GM23338 (cell line): ENCODE data around the gene PPP1R36. TPM values are rescaled to one million over a fixed set of nuclear protein-coding genes. Genes with fewer than 3 reads are reported as not detected.

Source experiments
- ATAC-seq: fragments of 200-7000 bp; cut with Tn5 transposase; 3 replicates; pipeline ENCODE4 v1.9.1; 2020
- DNase-seq: peaks from one replicate; pipeline ENCODE4 v3.0.0-alpha.2; 2015; ENCODE audit warnings: low spot score
- H2AFZ ChIP-seq: fragments of 200-600 bp; sonication (generic); 2 replicates; pipeline ENCODE4 v1.8.0; 2016; ENCODE audit warnings: antibody characterized with exemption, mild to moderate bottlenecking, moderate library complexity
- H3F3A ChIP-seq: fragments of 200-600 bp; sonication (generic); replicated peaks from 2 replicates; pipeline ENCODE4 v1.8.0; 2017; ENCODE audit warnings: antibody characterized with exemption, mixed run types, low read depth
- H3K27ac ChIP-seq: fragments of 200-600 bp; sonication (generic); 2 replicates; pipeline ENCODE4 v1.6.1; 2016; ENCODE audit warnings: low read depth
- H3K27me3 ChIP-seq: fragments of 200-600 bp; sonication (generic); 2 replicates; pipeline ENCODE4 v1.8.0; 2016; ENCODE audit warnings: mild to moderate bottlenecking, mixed run types, moderate library complexity; ENCODE audit not compliant: insufficient read depth
- H3K36me3 ChIP-seq: fragments of 200-600 bp; sonication (generic); 2 replicates; pipeline ENCODE4 v1.8.0; 2016; ENCODE audit warnings: mild to moderate bottlenecking; ENCODE audit not compliant: insufficient read depth
- H3K4me1 ChIP-seq: fragments of 200-600 bp; sonication (generic); 2 replicates; pipeline ENCODE4 v1.8.0; 2016; ENCODE audit warnings: mild to moderate bottlenecking, moderate library complexity; ENCODE audit not compliant: insufficient read depth
- H3K4me2 ChIP-seq: fragments of 200-600 bp; sonication (generic); 2 replicates; pipeline ENCODE4 v1.7.1; 2017; ENCODE audit warnings: mixed run types
- H3K4me3 ChIP-seq: fragments of 200-600 bp; sonication (generic); 2 replicates; pipeline ENCODE4 v1.6.1; 2016; ENCODE audit warnings: mixed run types
- H3K79me2 ChIP-seq: fragments of 200-600 bp; sonication (generic); replicated peaks from 2 replicates; pipeline ENCODE4 v1.8.0; 2017; ENCODE audit warnings: mild to moderate bottlenecking; ENCODE audit not compliant: insufficient read depth
- H3K9me2 ChIP-seq: fragments of 200-600 bp; sonication (generic); 2 replicates; pipeline ENCODE4 v1.8.0; 2017; ENCODE audit not compliant: insufficient read depth
- H4K20me1 ChIP-seq: fragments of 200-600 bp; sonication (generic); replicated peaks from 2 replicates; pipeline ENCODE4 v1.8.0; 2017; ENCODE audit warnings: mild to moderate bottlenecking; ENCODE audit not compliant: insufficient read depth
- H3K27ac Mint-ChIP-seq: 2 replicates; pipeline ENCODE4 v1.8.0; 2020; ENCODE audit warnings: inconsistent platforms, mild to moderate bottlenecking, moderate library complexity, mixed read lengths
- H3K27me3 Mint-ChIP-seq: 3 replicates; pipeline ENCODE4 v1.8.0; 2022; ENCODE audit warnings: low read depth, mild to moderate bottlenecking, moderate library complexity, mixed read lengths, inconsistent platforms; ENCODE audit not compliant: insufficient read depth, poor library complexity
- H3K36me3 Mint-ChIP-seq: 3 replicates; pipeline ENCODE4 v1.8.0; 2021; ENCODE audit warnings: low read depth, mild to moderate bottlenecking, inconsistent platforms, moderate library complexity, mixed read lengths
- H3K4me1 Mint-ChIP-seq: 3 replicates; pipeline ENCODE4 v1.8.0; 2020; ENCODE audit warnings: mild to moderate bottlenecking, inconsistent platforms, mixed read lengths
- H3K4me3 Mint-ChIP-seq: 3 replicates; pipeline ENCODE4 v1.8.0; 2021; ENCODE audit warnings: moderate library complexity, mild to moderate bottlenecking, inconsistent platforms, mixed read lengths
- H3K9me3 Mint-ChIP-seq: 3 replicates; pipeline ENCODE4 v1.8.0; 2020; ENCODE audit warnings: moderate library complexity, mild to moderate bottlenecking, inconsistent platforms, mixed read lengths
- EZH2 ChIP-seq: fragments of 200-600 bp; sonication (generic); IDR thresholded peaks from one replicate; pipeline ENCODE4 v1.8.0; 2017; ENCODE audit warnings: antibody characterized with exemption, mild to moderate bottlenecking, low read depth; ENCODE audit not compliant: unreplicated experiment
- NANOG ChIP-seq: IDR thresholded peaks from 2 replicates; pipeline ENCODE4 v1.6.1; 2016; ENCODE audit warnings: antibody characterized with exemption, borderline replicate concordance
- STAT1 ChIP-seq: IDR thresholded peaks from one replicate; pipeline ENCODE4 v1.6.1; 2016; ENCODE audit warnings: antibody characterized with exemption; ENCODE audit not compliant: unreplicated experiment
- ZNF331 ChIP-seq: fragments of 250-450 bp; sonication (Bioruptor Pico); IDR thresholded peaks from 2 replicates; pipeline ENCODE4 v1.5.0; 2020; ENCODE audit warnings: low read depth, mild to moderate bottlenecking, moderate library complexity
- polyA plus RNA-seq: library from polyadenylated mRNA; unstranded; fragments of >200 nt; fragmentation: Nextera tagmentation; extraction: Ambion mirVana; gene quantifications from 2 replicates; pipeline ENCODE4 v1.2.1, GENCODE V29; 2016
- total RNA-seq: library from RNA; depleted of rRNA; stranded (reverse); fragments of >200 nt; shearing (Covaris generic); gene quantifications from 2 replicates; pipeline ENCODE4 v1.2.3, GENCODE V29; 2014
- TF ChIP-seq, protein P1 (sequence below): IDR thresholded peaks from 2 replicates; pipeline ENCODE4 v1.6.1; 2016; ENCODE audit warnings: antibody characterized with exemption
- TF ChIP-seq, protein P2 (sequence below): fragments of 250-450 bp; sonication (Bioruptor Pico); IDR thresholded peaks from 2 replicates; pipeline ENCODE4 v1.5.0; 2020; ENCODE audit warnings: mild to moderate bottlenecking, moderate library complexity
- TF ChIP-seq, protein P3 (sequence below), 2 experiments: fragments of 200-600 bp in 1 of 2; sonication (generic) in 1 of 2; conservative IDR thresholded peaks; 2 replicates each; pipeline versions ENCODE4 v1.5.1 to v1.6.1; 2016 to 2017; ENCODE audit warnings: antibody characterized with exemption in 2 of 2, low read depth in 2 of 2, mild to moderate bottlenecking in 2 of 2, moderate library complexity in 1 of 2

Gene PPP1R36
- total and polyA plus RNA-seq, 2 experiments from 2014 or later = 0.42 to 1.4 TPM

DNA sequence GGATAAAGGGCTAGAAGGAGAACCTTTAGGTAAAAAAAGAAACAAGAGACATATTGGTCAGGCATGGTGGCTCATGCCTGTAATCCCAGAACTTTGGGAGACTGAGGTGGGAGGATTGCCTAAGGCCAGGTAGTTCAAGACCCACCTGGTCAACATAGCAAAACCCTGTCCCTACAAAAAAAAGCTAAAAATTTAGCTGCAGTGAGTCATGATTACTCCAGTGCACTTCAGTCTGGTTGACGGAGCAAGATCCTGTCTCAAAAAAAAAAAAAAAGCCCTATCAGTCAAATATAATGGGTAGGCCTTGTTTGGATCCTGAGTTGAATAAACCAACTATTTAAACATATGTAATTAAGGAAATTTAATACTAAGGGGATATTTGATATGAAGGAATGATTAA is 54.2 kb downstream of the PPP1R36 start:
- Histone ChIP-seq H3K9me2 (no peaks in the 10 kb centered on the region), H3K4me1 (no peaks in the 10 kb centered on the region), H3F3A (no peaks in the 10 kb centered on the region), H3K4me2 (no peak overlapping the region), H3K79me2 (no peaks in the 10 kb centered on the region), H3K27ac (no peak overlapping the region), H3K4me3 (no peak overlapping the region), H4K20me1 (no peaks in the 10 kb centered on the region), H3K27me3 (no peaks in the 10 kb centered on the region), H2AFZ (no peak overlapping the region), H3K36me3 (no peaks in the 10 kb centered on the region)
- Mint-ChIP-seq H3K27me3 (peaks cover 6% of the 10 kb centered on the region), H3K36me3 (no peaks in the 10 kb centered on the region), H3K27ac (no peak overlapping the region), H3K4me3 (no peak overlapping the region), H3K4me1 (peaks cover 6% of the 10 kb centered on the region; the same call in 1 of the 3 replicates), H3K9me3 (no peaks in the 10 kb centered on the region)
- TF ChIP-seq ZNF331 (no peak), STAT1 (no peak)
- TF ChIP-seq, protein P1, sequence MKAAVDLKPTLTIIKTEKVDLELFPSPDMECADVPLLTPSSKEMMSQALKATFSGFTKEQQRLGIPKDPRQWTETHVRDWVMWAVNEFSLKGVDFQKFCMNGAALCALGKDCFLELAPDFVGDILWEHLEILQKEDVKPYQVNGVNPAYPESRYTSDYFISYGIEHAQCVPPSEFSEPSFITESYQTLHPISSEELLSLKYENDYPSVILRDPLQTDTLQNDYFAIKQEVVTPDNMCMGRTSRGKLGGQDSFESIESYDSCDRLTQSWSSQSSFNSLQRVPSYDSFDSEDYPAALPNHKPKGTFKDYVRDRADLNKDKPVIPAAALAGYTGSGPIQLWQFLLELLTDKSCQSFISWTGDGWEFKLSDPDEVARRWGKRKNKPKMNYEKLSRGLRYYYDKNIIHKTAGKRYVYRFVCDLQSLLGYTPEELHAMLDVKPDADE = no peak
- TF ChIP-seq, protein P2, sequence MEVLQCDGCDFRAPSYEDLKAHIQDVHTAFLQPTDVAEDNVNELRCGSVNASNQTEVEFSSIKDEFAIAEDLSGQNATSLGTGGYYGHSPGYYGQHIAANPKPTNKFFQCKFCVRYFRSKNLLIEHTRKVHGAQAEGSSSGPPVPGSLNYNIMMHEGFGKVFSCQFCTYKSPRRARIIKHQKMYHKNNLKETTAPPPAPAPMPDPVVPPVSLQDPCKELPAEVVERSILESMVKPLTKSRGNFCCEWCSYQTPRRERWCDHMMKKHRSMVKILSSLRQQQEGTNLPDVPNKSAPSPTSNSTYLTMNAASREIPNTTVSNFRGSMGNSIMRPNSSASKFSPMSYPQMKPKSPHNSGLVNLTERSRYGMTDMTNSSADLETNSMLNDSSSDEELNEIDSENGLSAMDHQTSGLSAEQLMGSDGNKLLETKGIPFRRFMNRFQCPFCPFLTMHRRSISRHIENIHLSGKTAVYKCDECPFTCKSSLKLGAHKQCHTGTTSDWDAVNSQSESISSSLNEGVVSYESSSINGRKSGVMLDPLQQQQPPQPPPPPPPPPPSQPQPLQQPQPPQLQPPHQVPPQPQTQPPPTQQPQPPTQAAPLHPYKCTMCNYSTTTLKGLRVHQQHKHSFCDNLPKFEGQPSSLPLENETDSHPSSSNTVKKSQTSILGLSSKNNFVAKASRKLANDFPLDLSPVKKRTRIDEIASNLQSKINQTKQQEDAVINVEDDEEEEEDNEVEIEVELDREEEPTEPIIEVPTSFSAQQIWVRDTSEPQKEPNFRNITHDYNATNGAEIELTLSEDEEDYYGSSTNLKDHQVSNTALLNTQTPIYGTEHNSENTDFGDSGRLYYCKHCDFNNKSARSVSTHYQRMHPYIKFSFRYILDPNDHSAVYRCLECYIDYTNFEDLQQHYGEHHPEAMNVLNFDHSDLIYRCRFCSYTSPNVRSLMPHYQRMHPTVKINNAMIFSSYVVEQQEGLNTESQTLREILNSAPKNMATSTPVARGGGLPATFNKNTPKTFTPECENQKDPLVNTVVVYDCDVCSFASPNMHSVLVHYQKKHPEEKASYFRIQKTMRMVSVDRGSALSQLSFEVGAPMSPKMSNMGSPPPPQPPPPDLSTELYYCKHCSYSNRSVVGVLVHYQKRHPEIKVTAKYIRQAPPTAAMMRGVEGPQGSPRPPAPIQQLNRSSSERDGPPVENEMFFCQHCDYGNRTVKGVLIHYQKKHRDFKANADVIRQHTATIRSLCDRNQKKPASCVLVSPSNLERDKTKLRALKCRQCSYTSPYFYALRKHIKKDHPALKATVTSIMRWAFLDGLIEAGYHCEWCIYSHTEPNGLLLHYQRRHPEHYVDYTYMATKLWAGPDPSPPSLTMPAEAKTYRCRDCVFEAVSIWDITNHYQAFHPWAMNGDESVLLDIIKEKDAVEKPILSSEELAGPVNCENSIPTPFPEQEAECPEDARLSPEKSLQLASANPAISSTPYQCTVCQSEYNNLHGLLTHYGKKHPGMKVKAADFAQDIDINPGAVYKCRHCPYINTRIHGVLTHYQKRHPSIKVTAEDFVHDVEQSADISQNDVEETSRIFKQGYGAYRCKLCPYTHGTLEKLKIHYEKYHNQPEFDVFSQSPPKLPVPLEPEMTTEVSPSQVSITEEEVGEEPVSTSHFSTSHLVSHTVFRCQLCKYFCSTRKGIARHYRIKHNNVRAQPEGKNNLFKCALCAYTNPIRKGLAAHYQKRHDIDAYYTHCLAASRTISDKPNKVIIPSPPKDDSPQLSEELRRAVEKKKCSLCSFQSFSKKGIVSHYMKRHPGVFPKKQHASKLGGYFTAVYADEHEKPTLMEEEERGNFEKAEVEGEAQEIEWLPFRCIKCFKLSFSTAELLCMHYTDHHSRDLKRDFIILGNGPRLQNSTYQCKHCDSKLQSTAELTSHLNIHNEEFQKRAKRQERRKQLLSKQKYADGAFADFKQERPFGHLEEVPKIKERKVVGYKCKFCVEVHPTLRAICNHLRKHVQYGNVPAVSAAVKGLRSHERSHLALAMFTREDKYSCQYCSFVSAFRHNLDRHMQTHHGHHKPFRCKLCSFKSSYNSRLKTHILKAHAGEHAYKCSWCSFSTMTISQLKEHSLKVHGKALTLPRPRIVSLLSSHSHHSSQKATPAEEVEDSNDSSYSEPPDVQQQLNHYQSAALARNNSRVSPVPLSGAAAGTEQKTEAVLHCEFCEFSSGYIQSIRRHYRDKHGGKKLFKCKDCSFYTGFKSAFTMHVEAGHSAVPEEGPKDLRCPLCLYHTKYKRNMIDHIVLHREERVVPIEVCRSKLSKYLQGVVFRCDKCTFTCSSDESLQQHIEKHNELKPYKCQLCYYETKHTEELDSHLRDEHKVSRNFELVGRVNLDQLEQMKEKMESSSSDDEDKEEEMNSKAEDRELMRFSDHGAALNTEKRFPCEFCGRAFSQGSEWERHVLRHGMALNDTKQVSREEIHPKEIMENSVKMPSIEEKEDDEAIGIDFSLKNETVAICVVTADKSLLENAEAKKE (CRISPR knock-in tag) = no peak
- no peak for DNase-seq
- no peak for ATAC-seq

DNA sequence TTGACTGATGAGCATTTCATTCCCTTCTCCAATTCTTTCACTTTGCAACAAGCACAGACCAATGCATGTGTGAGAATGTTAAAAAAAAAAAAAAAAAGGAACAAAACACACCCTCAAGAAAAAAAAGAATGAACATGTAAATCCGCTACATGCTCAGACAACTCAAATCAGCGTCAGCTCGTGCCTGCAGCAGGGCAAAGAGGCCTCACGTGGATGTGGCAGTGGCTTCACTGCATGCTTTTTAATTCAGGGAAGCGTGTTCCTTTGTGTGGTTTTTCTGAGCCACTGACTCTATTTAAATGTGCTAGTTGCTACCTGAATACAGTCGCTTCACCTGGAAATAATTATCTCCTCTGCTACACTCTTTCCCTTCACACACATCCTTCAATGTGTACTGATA is 55.1 kb downstream of the PPP1R36 start:
- Histone ChIP-seq H3K4me3 (no peak overlapping the region), H2AFZ (no peak overlapping the region), H4K20me1 (no peaks in the 10 kb centered on the region), H3K36me3 (no peaks in the 10 kb centered on the region), H3K4me1 (no peaks in the 10 kb centered on the region), H3K79me2 (no peaks in the 10 kb centered on the region), H3K27me3 (no peaks in the 10 kb centered on the region), H3K4me2 (no peak overlapping the region), H3K27ac (no peak overlapping the region), H3K9me2 (no peaks in the 10 kb centered on the region), H3F3A (no peaks in the 10 kb centered on the region)
- Mint-ChIP-seq H3K27me3 (peaks cover 6% of the 10 kb centered on the region), H3K36me3 (no peaks in the 10 kb centered on the region), H3K4me1 (peaks cover 6% of the 10 kb centered on the region; the same call in 1 of the 3 replicates), H3K4me3 (no peak overlapping the region), H3K27ac (no peak overlapping the region), H3K9me3 (no peaks in the 10 kb centered on the region)
- no peak for DNase-seq
- ATAC-seq = no peak
- TF ChIP-seq NANOG (no peak), EZH2 (no peak)
- TF ChIP-seq, protein P3, sequence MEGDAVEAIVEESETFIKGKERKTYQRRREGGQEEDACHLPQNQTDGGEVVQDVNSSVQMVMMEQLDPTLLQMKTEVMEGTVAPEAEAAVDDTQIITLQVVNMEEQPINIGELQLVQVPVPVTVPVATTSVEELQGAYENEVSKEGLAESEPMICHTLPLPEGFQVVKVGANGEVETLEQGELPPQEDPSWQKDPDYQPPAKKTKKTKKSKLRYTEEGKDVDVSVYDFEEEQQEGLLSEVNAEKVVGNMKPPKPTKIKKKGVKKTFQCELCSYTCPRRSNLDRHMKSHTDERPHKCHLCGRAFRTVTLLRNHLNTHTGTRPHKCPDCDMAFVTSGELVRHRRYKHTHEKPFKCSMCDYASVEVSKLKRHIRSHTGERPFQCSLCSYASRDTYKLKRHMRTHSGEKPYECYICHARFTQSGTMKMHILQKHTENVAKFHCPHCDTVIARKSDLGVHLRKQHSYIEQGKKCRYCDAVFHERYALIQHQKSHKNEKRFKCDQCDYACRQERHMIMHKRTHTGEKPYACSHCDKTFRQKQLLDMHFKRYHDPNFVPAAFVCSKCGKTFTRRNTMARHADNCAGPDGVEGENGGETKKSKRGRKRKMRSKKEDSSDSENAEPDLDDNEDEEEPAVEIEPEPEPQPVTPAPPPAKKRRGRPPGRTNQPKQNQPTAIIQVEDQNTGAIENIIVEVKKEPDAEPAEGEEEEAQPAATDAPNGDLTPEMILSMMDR (conservative IDR thresholded peaks at IDR 0.05; ENCODE audit: low read depth in 2 of 2) = no peak
- TF ChIP-seq, protein P1 = no peak
